Endothelial cell of umbilical vein (primary cell): Measurements from ENCODE around the gene SYT17. TPM values are rescaled to one million over a fixed set of nuclear protein-coding genes. Genes with fewer than 3 reads are reported as not detected.

Source experiments
- BruUV-seq: library from RNA; stranded (reverse); fragments of 400-500 nt; replicated peaks from 2 replicates; lab custom pipeline; 2021; lab: Mats Ljungman, UMichigan
- CTCF ChIA-PET: fragments of 300-600, 350-600 bp; sonication (Branson Sonifier 250); formaldehyde crosslinking; loops from one replicate; lab custom pipeline; 2021; ENCODE audit warnings: antibody characterized with exemption, inconsistent platforms; lab: Charles Lee
- POLR2A ChIA-PET: fragments of 300-600, 350-600 bp; sonication (Branson Sonifier 250); formaldehyde crosslinking; loops from one replicate; lab custom pipeline; 2021; ENCODE audit warnings: antibody characterized with exemption, inconsistent platforms; lab: Charles Lee
- DNase-seq: peaks from one replicate; pipeline ENCODE4 v3.0.0-alpha.2; 2011; ENCODE audit warnings: low read depth, low spot score
- FAIRE-seq: peaks from 2 replicates; lab custom pipeline; 2011; peaks lifted over from hg19 to GRCh38; lab: Jason Lieb, UNC
- H2AFZ ChIP-seq: 2 replicates; pipeline ENCODE4 v1.6.0; 2012; ENCODE audit warnings: low read depth, low read length, control low read depth, inconsistent platforms
- H3K27ac ChIP-seq: 2 replicates; pipeline ENCODE4 v1.5.1; 2011; ENCODE audit warnings: low read depth, mild to moderate bottlenecking, control low read depth, low read length, moderate library complexity; ENCODE audit not compliant: insufficient read depth
- H3K27me3 ChIP-seq, 2 experiments: 2 replicates each; pipeline versions ENCODE4 v1.6.0 to v1.6.1; 2011; ENCODE audit warnings: low read length in 2 of 2, mixed read lengths in 1 of 2; ENCODE audit not compliant: control insufficient read depth in 2 of 2, insufficient read depth in 2 of 2
- H3K36me3 ChIP-seq, 2 experiments: 2 replicates in 1 of 2; 3 replicates in 1 of 2; pipeline ENCODE4 v1.5.1; 2011; ENCODE audit warnings: low read length in 2 of 2, mild to moderate bottlenecking in 1 of 2, moderate library complexity in 1 of 2; ENCODE audit not compliant: control insufficient read depth in 2 of 2, insufficient read depth in 2 of 2; ENCODE audit errors: extremely low read depth in 1 of 2
- H3K4me1 ChIP-seq: 3 replicates; pipeline ENCODE4 v1.5.1; 2011; ENCODE audit warnings: mild to moderate bottlenecking, low read length; ENCODE audit not compliant: control insufficient read depth, insufficient read depth; ENCODE audit errors: extremely low read depth
- H3K4me2 ChIP-seq: 2 replicates; pipeline ENCODE4 v1.6.1; 2011; ENCODE audit warnings: low read length, control low read depth, mixed read lengths; ENCODE audit not compliant: insufficient read depth
- H3K4me3 ChIP-seq, 3 experiments: fragments of 200-600 bp in 1 of 3; sonication (generic), shearing (Covaris generic) in 1 of 3; replicated peaks in 1 of 3; 2 replicates each; pipeline ENCODE4 v1.5.1; 2011 to 2016; ENCODE audit warnings: control low read depth in 3 of 3, low read length in 3 of 3, mild to moderate bottlenecking in 2 of 3, inconsistent platforms in 1 of 3, low read depth in 1 of 3, moderate library complexity in 1 of 3; ENCODE audit not compliant: insufficient read depth in 1 of 3
- H3K79me2 ChIP-seq: 2 replicates; pipeline ENCODE4 v1.6.0; 2012; ENCODE audit warnings: low read length, inconsistent platforms; ENCODE audit not compliant: control insufficient read depth, insufficient read depth
- H3K9ac ChIP-seq: replicated peaks from 2 replicates; pipeline ENCODE3; 2011; ENCODE audit warnings: low read length, control low read depth; ENCODE audit not compliant: insufficient read depth; ENCODE audit errors: extremely low read depth
- H3K9me1 ChIP-seq: replicated peaks from 3 replicates; pipeline ENCODE4 v1.6.0; 2011; ENCODE audit warnings: mild to moderate bottlenecking, low read length; ENCODE audit not compliant: control insufficient read depth, insufficient read depth; ENCODE audit errors: extremely low read depth
- H3K9me3 ChIP-seq: replicated peaks from 2 replicates; pipeline ENCODE4 v1.5.1; 2012; ENCODE audit warnings: low read length, inconsistent platforms; ENCODE audit not compliant: control insufficient read depth, insufficient read depth
- H4K20me1 ChIP-seq: replicated peaks from 2 replicates; pipeline ENCODE3; 2011; ENCODE audit warnings: mild to moderate bottlenecking, low read length; ENCODE audit not compliant: control insufficient read depth, insufficient read depth; ENCODE audit errors: extremely low read depth
- EZH2 ChIP-seq: IDR thresholded peaks from 2 replicates; pipeline ENCODE4 v1.6.1; 2012; ENCODE audit warnings: borderline replicate concordance, low read depth, mild to moderate bottlenecking, moderate library complexity, low read length, inconsistent platforms; ENCODE audit not compliant: severe bottlenecking
- FOS ChIP-seq: IDR thresholded peaks from 2 replicates; pipeline ENCODE4 v1.6.1; 2011; ENCODE audit warnings: mild to moderate bottlenecking, low read length, moderate library complexity, borderline replicate concordance; ENCODE audit not compliant: insufficient read depth
- GATA2 ChIP-seq: IDR thresholded peaks from 2 replicates; pipeline ENCODE4 v1.7.0; 2011; ENCODE audit warnings: low read depth, mild to moderate bottlenecking, moderate library complexity, mixed read lengths, low read length; ENCODE audit not compliant: insufficient read length, insufficient read depth
- JUN ChIP-seq: IDR thresholded peaks from 2 replicates; pipeline ENCODE4 v1.6.1; 2011; ENCODE audit warnings: borderline replicate concordance, low read depth; ENCODE audit not compliant: insufficient read length, insufficient read depth
- MYC ChIP-seq: IDR thresholded peaks from one replicate; pipeline ENCODE4 v1.6.1; 2011; ENCODE audit warnings: mild to moderate bottlenecking, low read depth, low read length
- POLR2A ChIP-seq: IDR thresholded peaks from 2 replicates; pipeline ENCODE4 v1.6.1; 2012; ENCODE audit warnings: low read depth, mild to moderate bottlenecking, control low read depth, low read length
- POLR2AphosphoS5 ChIP-seq: IDR thresholded peaks from 2 replicates; pipeline ENCODE4 v1.6.1; 2012; ENCODE audit warnings: low read depth, mild to moderate bottlenecking, control low read depth, low read length, moderate library complexity; ENCODE audit not compliant: insufficient read depth
- dilution Hi-C: fragments of 300-500 bp; cut with MboI; formaldehyde crosslinking; loops from one replicate; pipeline ENCODE4 v1.15.0; 2019; ENCODE audit warnings: low sequenced_read_pairs; ENCODE audit not compliant: extremely low pct_ligation_motif_present
- intact Hi-C: fragments of 100-400 bp; cut with micrococcal nuclease; formaldehyde crosslinking; loops from one replicate; pipeline ENCODE4 v1.10.0; 2022
- polyA plus RNA-seq, 4 experiments: library from polyadenylated mRNA; depleted of rRNA in 3 of 4; stranded (reverse) in 3 of 4; unstranded in 1 of 4; fragments of >200 nt; gene quantifications; 2 replicates each; pipeline versions ENCODE4 v1.2.1 to v1.2.3, GENCODE V29; 2011 to 2012; ENCODE audit warnings: missing spikeins in 1 of 4
- total RNA-seq: library from RNA; stranded (reverse); gene quantifications from 2 replicates; pipeline ENCODE4 v1.2.3, GENCODE V29; 2021
- TF ChIP-seq, protein P1 (sequence below), 2 donors: IDR thresholded peaks; 1 replicate in 1 of 2; 2 replicates in 1 of 2; pipeline ENCODE4 v1.5.1; 2011; ENCODE audit warnings: low read length in 2 of 2, mild to moderate bottlenecking in 2 of 2, moderate library complexity in 2 of 2, control low read depth in 1 of 2, inconsistent platforms in 1 of 2, low read depth in 1 of 2; ENCODE audit not compliant: insufficient read depth in 1 of 2; ENCODE audit errors: extremely low read depth in 1 of 2
- TF ChIP-seq, protein P2 (sequence below): IDR thresholded peaks from 2 replicates; pipeline ENCODE4 v1.6.1; 2011; ENCODE audit not compliant: insufficient read depth, insufficient read length

Gene SYT17
- total and polyA plus RNA-seq, 2 donors (not counting 3 experiments of a cell fraction or from before 2014, with no cell fraction given), result 1.9 to 4.2 TPM

DNA sequence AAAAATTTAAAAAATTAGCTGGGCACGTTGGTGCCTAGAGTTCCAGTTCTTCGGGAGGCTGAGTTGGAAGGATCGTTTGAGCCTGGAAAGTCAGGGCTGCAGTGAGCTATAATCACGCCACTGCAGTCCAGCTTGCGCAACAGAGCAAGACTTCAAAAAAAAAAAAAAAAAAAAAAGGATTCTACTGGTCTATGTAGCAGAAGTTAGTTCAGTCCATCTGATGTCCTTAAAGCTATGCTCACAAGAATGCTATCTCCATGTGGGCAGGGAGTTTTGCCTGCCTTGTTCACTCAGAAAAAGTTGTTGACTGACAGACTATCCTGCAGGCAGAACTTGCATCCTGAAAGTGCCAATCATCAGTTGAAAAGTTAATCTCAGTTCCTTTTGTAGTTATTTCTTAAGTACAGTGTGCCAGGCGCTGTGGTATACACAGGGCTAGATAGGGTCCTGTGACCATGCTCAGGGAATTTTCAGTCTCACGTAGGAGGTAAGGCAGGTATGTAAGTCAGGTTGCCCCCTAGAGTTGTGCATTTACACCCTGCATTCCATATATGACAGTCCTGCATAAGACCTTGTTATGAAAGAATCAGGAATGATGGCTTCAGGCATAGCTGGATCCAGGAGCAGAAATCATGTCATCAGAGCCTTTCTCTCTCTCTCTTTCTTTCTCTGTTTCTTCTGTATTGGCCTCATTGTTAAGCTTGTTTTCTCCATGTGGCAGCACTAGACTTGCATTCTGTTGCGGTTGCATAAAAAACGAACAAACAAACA, 7.6 kb downstream of the SYT17 start:
- no peak overlapping the region for H3K27ac ChIP-seq
- no peak overlapping the region for H3K9ac ChIP-seq
- no peak for DNase-seq
- ChIA-PET POLR2A (no interaction called here), CTCF (interaction anchor here (1.6 kb wide), 1 partner anchor 90 kb away, joined by 5 read pairs; no protein-coding TSS in a partner anchor)
- H3K4me3 ChIP-seq, result no peak overlapping the region
- peaks cover 0 to 13% of the 10 kb centered on the region in 2 experiments for H3K27me3 ChIP-seq
- no peaks in the 10 kb centered on the region for H4K20me1 ChIP-seq
- BruUV-seq, result no TSS peak
- H3K4me2 ChIP-seq, result no peak overlapping the region
- H3K36me3 ChIP-seq, result no peaks in the 10 kb centered on the region
- TF ChIP-seq POLR2AphosphoS5, result no peak
- TF ChIP-seq, protein P1, sequence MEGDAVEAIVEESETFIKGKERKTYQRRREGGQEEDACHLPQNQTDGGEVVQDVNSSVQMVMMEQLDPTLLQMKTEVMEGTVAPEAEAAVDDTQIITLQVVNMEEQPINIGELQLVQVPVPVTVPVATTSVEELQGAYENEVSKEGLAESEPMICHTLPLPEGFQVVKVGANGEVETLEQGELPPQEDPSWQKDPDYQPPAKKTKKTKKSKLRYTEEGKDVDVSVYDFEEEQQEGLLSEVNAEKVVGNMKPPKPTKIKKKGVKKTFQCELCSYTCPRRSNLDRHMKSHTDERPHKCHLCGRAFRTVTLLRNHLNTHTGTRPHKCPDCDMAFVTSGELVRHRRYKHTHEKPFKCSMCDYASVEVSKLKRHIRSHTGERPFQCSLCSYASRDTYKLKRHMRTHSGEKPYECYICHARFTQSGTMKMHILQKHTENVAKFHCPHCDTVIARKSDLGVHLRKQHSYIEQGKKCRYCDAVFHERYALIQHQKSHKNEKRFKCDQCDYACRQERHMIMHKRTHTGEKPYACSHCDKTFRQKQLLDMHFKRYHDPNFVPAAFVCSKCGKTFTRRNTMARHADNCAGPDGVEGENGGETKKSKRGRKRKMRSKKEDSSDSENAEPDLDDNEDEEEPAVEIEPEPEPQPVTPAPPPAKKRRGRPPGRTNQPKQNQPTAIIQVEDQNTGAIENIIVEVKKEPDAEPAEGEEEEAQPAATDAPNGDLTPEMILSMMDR (IDR thresholded peaks at IDR 0.05; ENCODE audit: extremely low read depth in 1 of 2, insufficient read depth in 1 of 2, low read depth in 1 of 2, low read length in 2 of 2), result no peak
- no peak for TF ChIP-seq FOS
- TF ChIP-seq MYC, result no peak
- TF ChIP-seq EZH2, result no peak
- TF ChIP-seq, protein P2, sequence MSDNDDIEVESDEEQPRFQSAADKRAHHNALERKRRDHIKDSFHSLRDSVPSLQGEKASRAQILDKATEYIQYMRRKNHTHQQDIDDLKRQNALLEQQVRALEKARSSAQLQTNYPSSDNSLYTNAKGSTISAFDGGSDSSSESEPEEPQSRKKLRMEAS, result no peak
- no peak for TF ChIP-seq JUN
- TF ChIP-seq GATA2, result no peak
- no peak for TF ChIP-seq POLR2A
- H3K79me2 ChIP-seq, result no peaks in the 10 kb centered on the region
- dilution Hi-C loops (no loop called here), intact Hi-C loops (no loop called here)
- no peaks in the 10 kb centered on the region for H3K9me1 ChIP-seq
- no peaks in the 10 kb centered on the region for H3K9me3 ChIP-seq
- no peak for FAIRE-seq
- H3K4me1 ChIP-seq, result no peaks in the 10 kb centered on the region
- no peak overlapping the region for H2AFZ ChIP-seq
